ENCODE results near the gene CD1B. TPM values are rescaled to one million over a fixed set of nuclear protein-coding genes. Genes with fewer than 3 reads are reported as not detected.

The CD1B gene
- polyA plus RNA-seq, 1 donor from 2014 or later: not detected

GRCh38 chr1:158329300-158329699 lies 2.0 kb downstream of the CD1B start:
- Histone ChIP-seq H2AFZ (ENCODE audit: low read depth, low read length) (no peak overlapping the region), H3K4me2 (ENCODE audit: low read length) (no peak overlapping the region), H4K20me1 (ENCODE audit: insufficient read depth) (no peaks in the 10 kb centered on the region), H3K79me2 (replicated peaks; ENCODE audit: insufficient read depth, low read length) (no peaks in the 10 kb centered on the region), H3K9ac (ENCODE audit: low read length) (no peak overlapping the region), H3K9me3 (ENCODE audit: low read length) (no peaks in the 10 kb centered on the region), H3K36me3 (ENCODE audit: insufficient read depth, low read length) (no peaks in the 10 kb centered on the region), H3K27me3 (ENCODE audit: insufficient read depth, low read depth, low read length) (no peaks in the 10 kb centered on the region), H3K9me2 (ENCODE audit: insufficient read depth, low read length) (no peaks in the 10 kb centered on the region), H3K4me3 (ENCODE audit: low read length) (no peak overlapping the region), H3K27ac (ENCODE audit: low read length) (no peak overlapping the region), H3F3A (ENCODE audit: insufficient read depth, low read length, poor library complexity, severe bottlenecking) (no peaks in the 10 kb centered on the region)
- TF ChIP-seq MXI1 (conservative IDR thresholded peaks at IDR 0.05; ENCODE audit: poor library complexity, severe bottlenecking) (no peak), POLR2AphosphoS5 (IDR thresholded peaks at IDR 0.05) (no peak), TAF1 (IDR thresholded peaks at IDR 0.05; ENCODE audit: low read depth) (no peak), EP300 (conservative IDR thresholded peaks at IDR 0.05; ENCODE audit: poor library complexity, severe bottlenecking) (no peak), SMC3 (conservative IDR thresholded peaks at IDR 0.05; ENCODE audit: poor library complexity) (no peak), EZH2 (IDR thresholded peaks at IDR 0.05; ENCODE audit: borderline replicate concordance, insufficient read depth, low read length, poor library complexity, severe bottlenecking) (no peak), RAD21 (conservative IDR thresholded peaks at IDR 0.05) (no peak)
- TF ChIP-seq, protein P1, sequence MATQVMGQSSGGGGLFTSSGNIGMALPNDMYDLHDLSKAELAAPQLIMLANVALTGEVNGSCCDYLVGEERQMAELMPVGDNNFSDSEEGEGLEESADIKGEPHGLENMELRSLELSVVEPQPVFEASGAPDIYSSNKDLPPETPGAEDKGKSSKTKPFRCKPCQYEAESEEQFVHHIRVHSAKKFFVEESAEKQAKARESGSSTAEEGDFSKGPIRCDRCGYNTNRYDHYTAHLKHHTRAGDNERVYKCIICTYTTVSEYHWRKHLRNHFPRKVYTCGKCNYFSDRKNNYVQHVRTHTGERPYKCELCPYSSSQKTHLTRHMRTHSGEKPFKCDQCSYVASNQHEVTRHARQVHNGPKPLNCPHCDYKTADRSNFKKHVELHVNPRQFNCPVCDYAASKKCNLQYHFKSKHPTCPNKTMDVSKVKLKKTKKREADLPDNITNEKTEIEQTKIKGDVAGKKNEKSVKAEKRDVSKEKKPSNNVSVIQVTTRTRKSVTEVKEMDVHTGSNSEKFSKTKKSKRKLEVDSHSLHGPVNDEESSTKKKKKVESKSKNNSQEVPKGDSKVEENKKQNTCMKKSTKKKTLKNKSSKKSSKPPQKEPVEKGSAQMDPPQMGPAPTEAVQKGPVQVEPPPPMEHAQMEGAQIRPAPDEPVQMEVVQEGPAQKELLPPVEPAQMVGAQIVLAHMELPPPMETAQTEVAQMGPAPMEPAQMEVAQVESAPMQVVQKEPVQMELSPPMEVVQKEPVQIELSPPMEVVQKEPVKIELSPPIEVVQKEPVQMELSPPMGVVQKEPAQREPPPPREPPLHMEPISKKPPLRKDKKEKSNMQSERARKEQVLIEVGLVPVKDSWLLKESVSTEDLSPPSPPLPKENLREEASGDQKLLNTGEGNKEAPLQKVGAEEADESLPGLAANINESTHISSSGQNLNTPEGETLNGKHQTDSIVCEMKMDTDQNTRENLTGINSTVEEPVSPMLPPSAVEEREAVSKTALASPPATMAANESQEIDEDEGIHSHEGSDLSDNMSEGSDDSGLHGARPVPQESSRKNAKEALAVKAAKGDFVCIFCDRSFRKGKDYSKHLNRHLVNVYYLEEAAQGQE (IDR thresholded peaks at IDR 0.05; ENCODE audit: borderline replicate concordance): no peak
- TF ChIP-seq, protein P2, sequence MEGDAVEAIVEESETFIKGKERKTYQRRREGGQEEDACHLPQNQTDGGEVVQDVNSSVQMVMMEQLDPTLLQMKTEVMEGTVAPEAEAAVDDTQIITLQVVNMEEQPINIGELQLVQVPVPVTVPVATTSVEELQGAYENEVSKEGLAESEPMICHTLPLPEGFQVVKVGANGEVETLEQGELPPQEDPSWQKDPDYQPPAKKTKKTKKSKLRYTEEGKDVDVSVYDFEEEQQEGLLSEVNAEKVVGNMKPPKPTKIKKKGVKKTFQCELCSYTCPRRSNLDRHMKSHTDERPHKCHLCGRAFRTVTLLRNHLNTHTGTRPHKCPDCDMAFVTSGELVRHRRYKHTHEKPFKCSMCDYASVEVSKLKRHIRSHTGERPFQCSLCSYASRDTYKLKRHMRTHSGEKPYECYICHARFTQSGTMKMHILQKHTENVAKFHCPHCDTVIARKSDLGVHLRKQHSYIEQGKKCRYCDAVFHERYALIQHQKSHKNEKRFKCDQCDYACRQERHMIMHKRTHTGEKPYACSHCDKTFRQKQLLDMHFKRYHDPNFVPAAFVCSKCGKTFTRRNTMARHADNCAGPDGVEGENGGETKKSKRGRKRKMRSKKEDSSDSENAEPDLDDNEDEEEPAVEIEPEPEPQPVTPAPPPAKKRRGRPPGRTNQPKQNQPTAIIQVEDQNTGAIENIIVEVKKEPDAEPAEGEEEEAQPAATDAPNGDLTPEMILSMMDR (IDR thresholded peaks at IDR 0.05; ENCODE audit: poor library complexity, severe bottlenecking): no peak

DNA sequence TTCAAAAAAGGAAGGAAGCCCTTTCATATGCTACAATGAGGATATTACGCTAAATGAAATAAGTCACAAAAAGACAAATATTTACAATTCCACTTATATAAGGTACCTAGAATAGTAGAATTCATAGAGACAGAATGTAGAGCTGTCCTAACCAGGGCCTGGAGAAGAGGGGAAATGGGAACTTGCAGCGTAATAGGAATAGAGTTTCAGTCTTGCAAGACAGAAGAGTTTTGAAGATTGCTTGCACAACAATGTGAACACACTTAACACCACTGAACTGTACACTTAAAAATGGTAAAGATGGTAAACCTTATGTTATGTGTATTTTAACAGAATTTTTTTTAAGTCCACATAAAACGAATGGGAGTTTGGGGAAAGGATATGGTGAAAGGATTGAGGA lies 2.9 kb downstream of the CD1B start:
- no peaks in the 10 kb centered on the region for H3K27me3 ChIP-seq (ENCODE audit: insufficient read depth, low read depth, low read length)
- TF ChIP-seq TAF1 (IDR thresholded peaks at IDR 0.05; ENCODE audit: low read depth) (no peak), MXI1 (conservative IDR thresholded peaks at IDR 0.05; ENCODE audit: poor library complexity, severe bottlenecking) (no peak), EP300 (conservative IDR thresholded peaks at IDR 0.05; ENCODE audit: poor library complexity, severe bottlenecking) (no peak), SMC3 (conservative IDR thresholded peaks at IDR 0.05; ENCODE audit: poor library complexity) (no peak), RAD21 (conservative IDR thresholded peaks at IDR 0.05) (no peak), EZH2 (IDR thresholded peaks at IDR 0.05; ENCODE audit: borderline replicate concordance, insufficient read depth, low read length, poor library complexity, severe bottlenecking) (no peak), POLR2AphosphoS5 (IDR thresholded peaks at IDR 0.05) (no peak)
- TF ChIP-seq, protein P1 (IDR thresholded peaks at IDR 0.05; ENCODE audit: borderline replicate concordance): no peak
- H3K9me2 ChIP-seq (ENCODE audit: insufficient read depth, low read length): no peaks in the 10 kb centered on the region
- no peak overlapping the region for H2AFZ ChIP-seq (ENCODE audit: low read depth, low read length)
- no peaks in the 10 kb centered on the region for H3K9me3 ChIP-seq (ENCODE audit: low read length)
- H3K27ac ChIP-seq (ENCODE audit: low read length): no peak overlapping the region
- no peaks in the 10 kb centered on the region for H3F3A ChIP-seq (ENCODE audit: insufficient read depth, low read length, poor library complexity, severe bottlenecking)
- H3K4me2 ChIP-seq (ENCODE audit: low read length): no peak overlapping the region
- no peaks in the 10 kb centered on the region for H3K36me3 ChIP-seq (ENCODE audit: insufficient read depth, low read length)
- no peak overlapping the region for H3K4me3 ChIP-seq (ENCODE audit: low read length)
- H4K20me1 ChIP-seq (ENCODE audit: insufficient read depth): no peaks in the 10 kb centered on the region
- no peak overlapping the region for H3K9ac ChIP-seq (ENCODE audit: low read length)
- no peaks in the 10 kb centered on the region for H3K79me2 ChIP-seq (replicated peaks; ENCODE audit: insufficient read depth, low read length)
